ENCODE results near the gene ZFP36L1. TPM values are rescaled to one million over a fixed set of nuclear protein-coding genes. Genes with fewer than 3 reads are reported as not detected.

Gene ZFP36L1
- total and polyA plus RNA-seq, 10 donors = 65.7 to 443 (median 305) TPM

DNA sequence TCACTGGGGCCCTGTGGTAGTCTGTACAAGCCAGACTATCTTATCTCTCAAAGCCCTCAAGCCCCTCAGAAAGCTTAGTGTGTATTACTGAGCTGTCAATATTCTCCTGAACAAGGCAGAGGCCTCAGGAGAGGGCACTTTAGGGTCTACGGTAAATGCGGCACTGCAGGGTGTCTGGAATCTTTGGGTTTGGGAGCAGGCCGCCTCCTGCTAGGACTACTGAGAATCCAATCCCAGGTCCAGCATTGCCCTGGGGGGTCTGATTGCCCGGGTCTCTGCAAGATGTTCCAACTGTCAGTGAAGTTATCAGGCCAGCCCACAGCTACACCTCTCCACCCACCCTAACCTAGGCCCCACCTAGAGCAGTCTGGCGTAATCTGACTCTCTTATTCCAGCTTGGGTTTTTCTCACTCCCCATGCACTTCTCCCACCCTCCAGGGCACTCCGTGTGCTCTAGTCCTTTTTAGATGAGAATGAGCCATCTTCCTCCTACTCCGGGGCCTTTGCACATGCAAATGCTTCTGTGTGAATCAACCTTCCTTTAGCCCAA is 4.3 kb upstream of the ZFP36L1 start:
- no peaks in the 10 kb centered on the region for H3K36me3 ChIP-seq
- WGBS, 5 donors = 77 to 88% (median 85%) methylated on average over 7 of the region's 7 CpGs
- no peak overlapping the region for H3K4me3 ChIP-seq
- H3K27me3 ChIP-seq (replicated peaks in 1 of 7) = no peaks in the 10 kb centered on the region
- peaks cover 0 to 19% (median 11%) of the 10 kb centered on the region in 8 donors for H3K9me3 ChIP-seq
- TF ChIP-seq POLR2AphosphoS5 (IDR thresholded peaks at IDR 0.05) (no peak), POLR2A (IDR thresholded peaks at IDR 0.05) (no peak)
- TF ChIP-seq, protein P1, sequence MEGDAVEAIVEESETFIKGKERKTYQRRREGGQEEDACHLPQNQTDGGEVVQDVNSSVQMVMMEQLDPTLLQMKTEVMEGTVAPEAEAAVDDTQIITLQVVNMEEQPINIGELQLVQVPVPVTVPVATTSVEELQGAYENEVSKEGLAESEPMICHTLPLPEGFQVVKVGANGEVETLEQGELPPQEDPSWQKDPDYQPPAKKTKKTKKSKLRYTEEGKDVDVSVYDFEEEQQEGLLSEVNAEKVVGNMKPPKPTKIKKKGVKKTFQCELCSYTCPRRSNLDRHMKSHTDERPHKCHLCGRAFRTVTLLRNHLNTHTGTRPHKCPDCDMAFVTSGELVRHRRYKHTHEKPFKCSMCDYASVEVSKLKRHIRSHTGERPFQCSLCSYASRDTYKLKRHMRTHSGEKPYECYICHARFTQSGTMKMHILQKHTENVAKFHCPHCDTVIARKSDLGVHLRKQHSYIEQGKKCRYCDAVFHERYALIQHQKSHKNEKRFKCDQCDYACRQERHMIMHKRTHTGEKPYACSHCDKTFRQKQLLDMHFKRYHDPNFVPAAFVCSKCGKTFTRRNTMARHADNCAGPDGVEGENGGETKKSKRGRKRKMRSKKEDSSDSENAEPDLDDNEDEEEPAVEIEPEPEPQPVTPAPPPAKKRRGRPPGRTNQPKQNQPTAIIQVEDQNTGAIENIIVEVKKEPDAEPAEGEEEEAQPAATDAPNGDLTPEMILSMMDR (IDR thresholded peaks at IDR 0.05 in 8 of 11, conservative IDR thresholded peaks at IDR 0.05 in 3 of 11) = no peak
- peaks cover 8 to 40% (median 19%) of the 10 kb centered on the region in 6 donors for H3K4me1 ChIP-seq
- peak; percentile 74 for DNase-seq
- intact Hi-C loops (cut with DNase I; ENCODE audit: low total_unique reads) = no loop called here
- peak overlapping the region; percentile 92 to 100 (median 100) for H3K27ac ChIP-seq

DNA sequence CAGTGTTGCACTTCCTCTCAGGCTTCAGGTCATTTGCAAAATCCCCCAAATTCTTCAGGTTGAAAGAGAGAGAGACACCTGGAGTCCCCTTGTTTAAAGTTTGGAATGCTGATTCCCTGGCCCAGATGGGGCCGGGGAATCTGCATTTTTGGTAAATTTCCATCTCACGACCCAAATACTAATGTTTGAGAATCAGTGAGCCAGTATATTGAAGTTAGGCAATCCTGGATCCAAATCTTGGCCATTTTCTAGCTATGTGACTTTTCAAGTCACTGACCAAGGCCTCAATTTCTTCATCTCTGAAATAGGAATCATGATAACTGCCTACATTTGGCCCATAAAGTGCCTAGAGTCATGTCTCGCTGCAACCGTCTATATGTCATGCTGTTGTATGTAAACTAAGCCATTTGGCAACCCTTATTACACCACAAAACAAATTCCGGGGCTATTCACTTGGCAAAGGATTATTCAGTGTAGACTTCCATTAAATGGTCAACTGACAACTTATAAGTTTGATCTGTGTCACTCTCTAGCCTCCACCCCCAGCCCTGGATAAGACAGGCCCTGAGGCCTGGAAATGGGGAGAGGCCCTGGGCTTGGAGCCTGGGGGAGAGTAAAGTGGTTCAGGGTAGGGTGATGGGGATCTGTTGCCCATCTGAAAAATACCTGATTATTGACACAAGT is 3.7 kb upstream of the ZFP36L1 start:
- peaks cover 8 to 40% (median 19%) of the 10 kb centered on the region in 6 donors for H3K4me1 ChIP-seq
- H3K27ac ChIP-seq = peak overlapping the region; percentile 92 to 100 (median 100)
- peak; percentile 52 for DNase-seq
- peaks cover 0 to 3% (median 0%) of the 10 kb centered on the region in 6 donors for H3K36me3 ChIP-seq
- whole genome bisulfite sequencing, 5 donors = 55 to 64% (median 62%) methylated on average over 5 of the region's 5 CpGs
- no peaks in the 10 kb centered on the region for H3K27me3 ChIP-seq (replicated peaks in 1 of 7)
- TF ChIP-seq POLR2AphosphoS5 (IDR thresholded peaks at IDR 0.05) (no peak), POLR2A (IDR thresholded peaks at IDR 0.05) (no peak)
- TF ChIP-seq, protein P1 (IDR thresholded peaks at IDR 0.05 in 8 of 11, conservative IDR thresholded peaks at IDR 0.05 in 3 of 11) = no peak
- intact Hi-C loops (cut with DNase I; ENCODE audit: low total_unique reads) = no loop called here
- peak overlapping the region; percentile 51 to 99 (median 88) for H3K4me3 ChIP-seq
- peaks cover 0 to 13% (median 6%) of the 10 kb centered on the region in 8 donors for H3K9me3 ChIP-seq

DNA sequence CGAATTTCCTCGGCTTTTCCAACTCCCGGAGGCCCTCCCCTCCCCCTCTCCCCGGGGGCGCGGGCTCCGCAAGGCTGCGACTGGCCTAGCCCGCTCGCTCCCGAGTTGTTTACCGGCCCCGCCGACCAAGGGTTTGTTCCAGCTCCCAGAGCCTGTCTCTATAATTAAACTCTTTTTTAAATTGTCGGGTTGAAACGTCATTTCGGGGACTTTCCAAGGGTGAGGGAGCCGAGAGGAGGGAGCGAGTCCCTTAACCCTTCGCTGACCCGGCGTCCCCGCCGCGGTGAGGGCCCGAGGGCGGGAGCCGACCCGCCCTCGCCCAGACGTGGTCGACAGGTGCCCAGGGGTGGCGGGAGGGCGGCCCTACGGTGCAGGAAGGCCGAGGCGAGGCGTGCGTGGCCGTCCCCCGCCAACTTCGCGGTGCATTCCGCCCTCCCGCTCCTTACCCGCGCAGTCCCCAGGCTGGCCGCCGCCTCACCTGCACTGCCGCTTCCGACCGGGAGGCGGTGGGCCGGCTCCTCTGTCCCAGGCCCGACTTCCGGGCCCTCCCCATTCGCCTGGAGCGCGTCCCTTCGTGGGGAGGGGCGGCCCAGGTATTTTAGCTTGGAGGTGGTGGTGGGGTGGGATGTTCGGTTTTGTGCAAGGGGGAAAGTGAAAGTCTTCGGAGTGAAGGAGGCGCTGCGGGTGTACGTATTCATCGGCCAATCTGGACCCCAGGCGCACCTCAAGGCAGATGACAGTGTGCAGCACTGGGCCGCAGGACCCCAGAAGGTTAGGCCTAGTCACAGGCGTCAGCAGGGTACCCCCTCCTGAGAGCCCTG is 2.9 kb upstream of the ZFP36L1 start:
- intact Hi-C loops (cut with DNase I; ENCODE audit: low total_unique reads) = no loop called here
- peaks cover 0 to 10% (median under 1%) of the 10 kb centered on the region in 6 donors for H3K36me3 ChIP-seq
- TF ChIP-seq, protein P1 (IDR thresholded peaks at IDR 0.05 in 8 of 11, conservative IDR thresholded peaks at IDR 0.05 in 3 of 11) = peak; percentile 85 to 98 (median 94)
- TF ChIP-seq POLR2AphosphoS5 (IDR thresholded peaks at IDR 0.05) (peak; percentile 93 to 98 (median 96)), POLR2A (IDR thresholded peaks at IDR 0.05) (peak; percentile 9 to 93 (median 67))
- no peaks in the 10 kb centered on the region for H3K27me3 ChIP-seq (replicated peaks in 1 of 7)
- H3K27ac ChIP-seq = peak overlapping the region; percentile 92 to 100 (median 100)
- WGBS, 5 donors = 0 to 1% (median 0%) methylated on average over 37 to 70 of the region's 70 CpGs
- peaks cover 0 to 5% (median 0%) of the 10 kb centered on the region in 8 donors for H3K9me3 ChIP-seq
- peaks cover 8 to 42% (median 19%) of the 10 kb centered on the region in 6 donors for H3K4me1 ChIP-seq
- peak; percentile 97 for DNase-seq
- peak overlapping the region; percentile 51 to 99 (median 88) for H3K4me3 ChIP-seq

Data from spleen (tissue), 11 donors.